K562 (cell line): ENCODE measurements around the gene IRF2BP2. TPM values are rescaled to one million over a fixed set of nuclear protein-coding genes. Genes with fewer than 3 reads are reported as not detected.

ENCODE experiments used
- BCLAF1 ChIP-seq, 2 experiments: fragments of 450-650 bp in 1 of 2; IDR thresholded peaks; 2 replicates each; pipeline ENCODE4 v1.6.1; 2011 to 2017; ENCODE audit warnings: low read depth in 2 of 2, antibody characterized with exemption in 1 of 2, borderline replicate concordance in 1 of 2, low read length in 1 of 2, mild to moderate bottlenecking in 1 of 2, mixed read lengths in 1 of 2; ENCODE audit not compliant: control insufficient read depth in 1 of 2
- CBFB ChIP-seq: sonication (generic); formaldehyde crosslinking; IDR thresholded peaks from 2 replicates; pipeline ENCODE4 v1.4.0; 2020; ENCODE audit warnings: mild to moderate bottlenecking, missing genetic modification reagents
- IFI16 ChIP-seq: fragments of 250-450 bp; sonication (Bioruptor Pico); IDR thresholded peaks from 2 replicates; pipeline ENCODE4 v2.1.2; 2022; ENCODE audit warnings: mild to moderate bottlenecking, inconsistent platforms
- KLF1 ChIP-seq: fragments of 450-650 bp; IDR thresholded peaks from 2 replicates; pipeline ENCODE4 v1.6.1; 2016; ENCODE audit warnings: missing genetic modification characterization, missing compliant biosample characterization
- PTTG1 ChIP-seq: fragments of 450-650 bp; IDR thresholded peaks from 2 replicates; pipeline ENCODE4 v1.6.1; 2016; ENCODE audit warnings: low read depth, mild to moderate bottlenecking, missing genetic modification characterization, missing compliant biosample characterization
- RBM25 ChIP-seq: fragments of 200-400 bp; formaldehyde crosslinking; IDR thresholded peaks from 2 replicates; pipeline ENCODE4 v1.6.1; 2018; ENCODE audit warnings: low read length, low read depth, moderate library complexity; ENCODE audit not compliant: severe bottlenecking
- ZKSCAN8 ChIP-seq: fragments of 200-800 bp; sonication (Bioruptor generic); IDR thresholded peaks from 2 replicates; pipeline ENCODE4 v1.6.1; 2016; ENCODE audit warnings: missing genetic modification characterization, missing compliant biosample characterization
- ZNF232 ChIP-seq: sonication (generic); formaldehyde crosslinking; IDR thresholded peaks from 2 replicates; pipeline ENCODE4 v1.8.0; 2022; ENCODE audit warnings: mild to moderate bottlenecking, missing genetic modification reagents
- polyA plus RNA-seq, 8 experiments: library from polyadenylated mRNA; depleted of rRNA in 4 of 8; stranded (reverse) in 5 of 8; unstranded in 3 of 8; fragments of >200 nt; fragmentation: Nextera tagmentation in 2 of 8; fragmentation: Illumina TruSeq in 1 of 8; extraction: Ambion mirVana in 2 of 8; extraction: Trizol in 1 of 8; gene quantifications; 2 replicates each; pipeline versions ENCODE4 v1.2.1 to v1.2.3, GENCODE V29; 2011 to 2014; ENCODE audit warnings: inconsistent platforms in 1 of 8, missing spikeins in 1 of 8
- total RNA-seq, 7 experiments: library from RNA; depleted of rRNA in 6 of 7; stranded (reverse); fragments of >200 nt in 6 of 7; fragmentation: Illumina TruSeq in 2 of 7; extraction: Trizol in 2 of 7; gene quantifications; 2 replicates each; pipeline versions ENCODE4 v1.2.1 to v1.2.3, GENCODE V29; 2011 to 2021; ENCODE audit warnings: low replicate concordance in 1 of 7

IRF2BP2 gene
- total and polyA plus RNA-seq, 9 of the 15 experiments (the other 6 are each of a cell fraction or from before 2014, with no cell fraction given) = 7.7 to 68.6 (median 22.1) TPM

- TF ChIP-seq BCLAF1 (IDR thresholded peaks at IDR 0.05; ENCODE audit: borderline replicate concordance in 1 of 2, control insufficient read depth in 1 of 2, low read depth in 2 of 2, low read length in 1 of 2) (0 out of 4 replicates have a peak, but pooled peaks of 1 of the 2 experiments have one; percentile 59), CBFB (CRISPR knock-in tag) (no peak), PTTG1 (tag) (no peak), RBM25 (no peak), KLF1 (tag) (no peak), ZKSCAN8 (CRISPR knock-in tag) (peak; percentile 15; the same call in 1 of the 2 replicates), ZNF232 (no peak), IFI16 (CRISPR knock-in tag) (no peak)
Measured at GRCh38 chr1:234602334-234603220, 7.4 kb downstream of the IRF2BP2 start (continued).
